ENCODE data around the gene TCAF1.
"Not testable (repeated sequence)": the region's sequence is repeated elsewhere in the genome, so short reads cannot be mapped to it uniquely, and the experiment has no call there.

TCAF1 gene

DNA sequence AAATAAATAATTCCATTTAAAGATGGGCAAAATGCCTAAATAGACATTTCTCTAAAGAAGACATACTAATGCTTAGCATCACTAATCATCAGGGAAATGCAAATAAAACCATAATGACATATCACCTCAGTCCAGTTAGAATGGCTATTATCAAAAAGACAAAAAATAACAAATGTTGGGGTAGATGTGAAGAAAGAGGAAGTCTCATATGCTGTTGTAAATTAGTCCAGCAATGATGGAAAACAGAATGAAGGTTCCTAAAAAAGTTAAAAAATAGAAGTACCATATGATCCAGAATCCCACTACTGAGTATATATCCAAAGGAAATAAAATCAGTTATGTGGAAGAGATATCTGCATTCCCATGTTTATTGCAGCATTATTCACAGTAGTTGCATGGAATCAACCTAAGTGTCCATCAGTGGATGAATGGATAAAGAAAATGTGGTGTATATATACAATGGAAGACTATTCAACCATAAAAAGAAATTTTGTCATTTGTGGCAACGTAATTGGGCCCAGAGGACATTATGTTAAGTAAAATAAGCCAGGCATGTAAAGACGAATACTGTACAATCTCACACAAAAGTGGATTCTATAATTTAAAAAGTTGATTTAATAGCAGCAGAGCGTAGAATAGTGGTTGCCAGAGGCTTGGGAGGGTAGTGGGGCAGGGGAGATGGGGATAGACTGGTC, 52.0 kb downstream of the TCAF1 start:
- DNase-seq = no peak

DNA sequence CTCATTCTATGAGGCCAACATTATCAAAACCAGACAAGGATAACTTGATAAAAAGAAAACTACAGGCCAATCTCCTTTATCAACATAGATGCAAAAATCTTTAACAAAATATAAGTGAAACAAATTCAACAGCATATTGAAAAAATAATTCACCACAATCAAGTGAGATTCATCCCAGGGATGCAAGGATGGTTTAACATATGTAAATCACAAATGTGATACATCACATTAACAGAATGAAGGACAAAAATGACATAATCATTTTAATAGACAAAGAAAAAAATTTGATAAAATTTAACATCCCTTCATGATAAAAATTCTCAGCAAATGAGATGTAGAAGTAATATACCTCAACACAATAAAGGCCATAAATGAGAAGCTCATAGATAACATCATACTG, 53.8 kb downstream of the TCAF1 start:
- DNase-seq = no peak

DNA sequence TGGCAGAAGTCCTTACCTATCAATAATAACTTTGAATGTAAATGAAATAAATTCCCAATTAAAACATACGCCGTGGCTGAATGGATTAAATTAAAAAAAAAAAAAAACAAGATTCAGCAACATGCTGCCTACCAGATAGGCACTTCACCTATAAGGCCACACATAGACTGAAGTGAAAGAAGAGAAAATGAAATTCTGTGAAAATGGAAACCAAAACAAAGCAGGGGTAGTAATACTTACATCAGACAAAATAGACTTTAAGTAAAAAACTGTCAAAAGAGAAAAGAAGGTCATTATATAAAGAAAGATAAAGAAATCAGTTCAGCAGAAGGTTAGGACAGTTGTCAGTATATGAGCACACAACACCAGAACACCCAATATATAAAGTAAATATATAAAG, 55.3 kb downstream of the TCAF1 start:
- no peak for DNase-seq

DNA sequence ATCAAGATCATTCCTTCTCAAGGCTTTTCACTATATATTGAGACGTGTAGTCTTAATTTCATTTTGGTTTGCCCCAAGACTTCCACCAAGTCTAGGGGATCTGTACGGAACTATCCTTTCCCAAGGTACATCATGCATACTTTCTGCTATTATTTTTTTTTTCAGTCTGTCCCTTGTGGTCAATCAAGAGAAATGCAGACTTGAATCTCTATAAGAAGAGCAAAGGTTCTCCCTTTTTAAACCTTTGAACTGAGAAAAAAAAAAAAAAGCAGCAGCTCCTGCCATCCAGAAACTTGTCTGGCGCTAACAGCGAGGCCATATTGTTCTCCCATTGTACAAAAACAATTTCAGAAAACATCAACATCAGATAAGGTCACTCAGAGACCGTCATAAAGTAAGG, 60.3 kb downstream of the TCAF1 start:
- not testable (repeated sequence) for DNase-seq

DNA sequence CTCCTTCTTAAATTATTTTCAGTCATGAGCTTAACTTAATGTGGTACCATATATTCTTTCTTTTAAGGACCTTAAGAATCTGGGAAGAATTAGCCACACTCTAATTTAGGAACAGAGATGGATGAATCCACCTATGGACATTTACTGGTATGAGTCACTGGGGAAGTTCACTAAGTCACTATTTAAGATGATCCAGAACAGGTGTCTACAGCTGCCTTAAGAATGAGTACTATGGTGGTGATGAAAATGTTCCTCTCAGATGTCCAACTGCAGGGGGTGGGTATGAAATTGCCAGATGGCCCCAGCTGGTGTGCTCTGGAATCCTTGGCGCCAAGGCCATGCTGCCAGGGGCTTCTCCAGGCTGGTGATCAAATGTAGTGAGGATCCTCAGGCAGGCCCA, 61.9 kb downstream of the TCAF1 start:
- not testable (repeated sequence) for DNase-seq

DNA sequence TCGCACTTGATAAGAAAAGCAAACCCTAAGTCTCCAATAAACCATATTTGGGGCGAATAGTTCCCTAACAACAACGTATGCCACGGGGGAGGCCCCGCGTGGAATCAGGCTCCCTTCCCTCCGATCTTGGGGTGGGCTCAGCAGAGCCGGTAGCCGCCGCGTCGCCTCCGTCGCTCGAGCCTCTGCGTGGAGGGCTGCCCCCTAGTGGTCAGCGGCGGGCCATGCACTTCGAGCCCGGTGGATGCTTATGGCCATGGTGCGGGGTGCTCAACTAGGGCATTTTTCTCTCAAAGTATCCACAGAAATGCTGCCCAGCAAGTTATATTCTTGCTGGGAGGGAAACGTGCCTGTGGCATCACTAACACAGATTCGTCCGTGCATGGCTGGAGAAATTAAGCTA, 64.8 kb downstream of the TCAF1 start:
- DNase-seq = not testable (repeated sequence)

DNA sequence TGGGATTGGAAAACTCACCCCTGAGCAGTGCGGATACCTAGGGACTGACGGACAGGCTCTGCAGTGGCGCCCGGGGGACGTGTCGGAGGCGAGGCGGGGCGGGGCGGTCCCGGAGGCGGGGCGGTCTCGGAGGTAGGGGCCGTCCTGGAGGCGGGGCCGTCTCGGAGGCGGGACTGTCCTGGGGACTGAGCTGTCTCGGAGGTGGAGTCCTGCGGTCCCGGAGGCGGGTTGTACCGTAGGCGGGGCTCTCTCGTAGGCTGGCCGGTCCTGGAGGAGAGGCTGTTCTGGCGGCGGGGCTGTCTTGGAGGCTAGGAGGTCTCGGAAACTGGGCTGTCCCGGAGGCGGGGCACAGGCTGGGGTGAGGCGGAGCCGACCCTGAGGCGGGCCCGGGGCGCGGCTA, 65.4 kb downstream of the TCAF1 start:
- DNase-seq = peak in 1 of 2 experiments; percentile 35

DNA sequence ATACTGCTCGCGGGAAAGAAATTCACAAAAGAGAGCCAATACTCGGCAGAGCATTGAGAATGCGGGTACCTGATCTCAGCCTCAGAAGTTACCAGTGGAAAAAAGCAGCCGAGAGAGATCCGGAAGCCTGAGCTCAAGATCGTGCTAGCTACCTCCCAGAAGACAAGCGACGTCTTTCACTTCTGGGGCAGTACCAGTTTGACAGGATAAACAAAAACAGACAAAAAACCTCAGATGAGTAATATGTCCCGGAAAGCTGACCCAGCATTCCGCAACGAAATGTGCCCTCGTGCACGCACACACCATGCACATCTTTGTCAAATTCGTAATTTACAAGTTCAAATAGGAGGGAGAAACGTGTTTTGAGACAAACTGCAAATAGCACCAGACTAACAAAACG, 65.9 kb downstream of the TCAF1 start:
- DNase-seq = not testable (repeated sequence)

DNA sequence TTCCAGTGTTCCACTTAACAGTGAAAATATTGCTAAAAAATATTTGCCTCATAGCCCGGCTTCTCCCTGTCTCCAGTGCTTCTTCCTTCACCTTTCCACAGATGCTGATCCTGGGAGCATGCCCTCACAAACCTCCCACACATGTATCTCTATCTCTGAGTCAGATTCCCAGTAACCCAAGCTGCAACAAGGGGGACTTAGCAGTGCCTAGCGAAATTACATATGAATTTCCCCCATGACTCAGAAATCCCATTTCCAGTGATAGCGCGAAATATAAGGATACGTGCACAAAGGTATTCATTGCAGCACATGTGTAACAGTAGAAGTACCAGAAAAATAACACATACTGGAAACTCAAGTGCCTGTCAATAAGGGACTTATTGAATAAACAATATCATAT, 75.4 kb downstream of the TCAF1 start:
- not testable (repeated sequence) for DNase-seq

DNA sequence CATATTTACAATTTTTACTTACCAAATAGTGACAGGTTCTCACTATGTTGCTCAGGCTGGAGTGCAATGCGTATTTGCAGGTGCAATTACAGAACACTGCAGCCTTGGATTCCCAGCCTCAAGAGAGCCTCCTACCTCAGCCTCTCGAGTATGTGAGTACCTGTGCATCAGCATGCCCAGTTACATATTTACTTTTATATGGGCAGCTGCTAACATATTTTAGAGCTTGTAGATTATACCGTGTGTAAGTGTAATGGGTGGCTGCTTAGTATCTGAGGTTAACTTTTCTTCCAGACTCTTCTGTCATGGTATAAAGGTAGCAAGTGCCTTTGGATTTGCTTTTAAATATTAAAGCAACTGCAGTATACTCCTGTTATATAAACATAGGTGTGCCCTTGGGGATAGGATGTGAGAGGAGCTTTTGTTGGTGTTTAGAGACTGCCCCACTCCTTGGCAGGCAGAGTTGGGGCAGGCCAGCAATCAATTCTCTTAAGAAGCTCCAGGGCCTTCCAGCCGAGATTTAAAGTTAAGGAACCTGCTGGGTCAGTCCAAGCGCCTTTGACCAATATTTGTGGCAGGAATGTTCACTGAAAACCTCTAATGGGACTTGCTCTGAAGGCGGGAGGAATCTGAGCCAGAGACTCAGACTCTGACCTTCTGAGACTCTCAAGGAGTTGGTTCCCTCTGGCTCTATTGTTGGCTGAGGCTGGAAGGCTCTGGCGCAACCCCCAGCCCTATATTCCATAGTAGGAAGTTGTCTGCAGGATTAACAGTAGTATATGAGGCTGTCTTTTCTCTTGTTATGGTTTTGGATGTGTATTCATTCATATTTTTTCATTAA, 77.5 kb downstream of the TCAF1 start:
- DNase-seq = not testable (repeated sequence)

DNA sequence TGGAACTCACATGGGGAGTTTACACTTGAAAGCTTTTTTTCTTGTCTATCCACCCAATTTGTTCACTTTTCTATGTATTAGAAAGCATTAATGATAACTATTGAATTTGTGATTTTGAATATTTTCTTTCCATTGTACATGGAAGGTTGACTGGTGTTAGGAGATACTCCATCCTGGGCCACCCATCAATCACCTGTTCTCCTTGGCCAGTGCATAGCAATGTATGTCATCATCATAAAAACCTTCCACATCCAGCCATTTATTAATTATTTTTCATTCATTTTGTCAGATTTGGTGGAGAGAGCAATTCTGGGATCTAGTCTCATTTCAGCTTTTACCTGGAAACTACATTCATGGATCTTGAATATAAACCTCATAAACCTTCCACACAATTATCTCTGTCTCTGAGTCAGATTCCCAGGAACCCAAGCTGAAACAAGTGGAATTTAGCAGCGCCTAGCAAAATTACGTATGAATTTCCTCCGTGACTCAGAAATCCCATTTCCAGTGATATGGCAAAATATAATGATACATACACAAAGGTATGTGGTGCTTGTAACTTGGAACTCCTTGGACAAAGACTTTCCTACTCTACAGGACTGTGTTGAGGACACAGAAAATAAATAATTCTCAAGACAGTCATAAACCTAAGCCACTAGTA, 78.2 kb downstream of the TCAF1 start:
- DNase-seq = not testable (repeated sequence)

DNA sequence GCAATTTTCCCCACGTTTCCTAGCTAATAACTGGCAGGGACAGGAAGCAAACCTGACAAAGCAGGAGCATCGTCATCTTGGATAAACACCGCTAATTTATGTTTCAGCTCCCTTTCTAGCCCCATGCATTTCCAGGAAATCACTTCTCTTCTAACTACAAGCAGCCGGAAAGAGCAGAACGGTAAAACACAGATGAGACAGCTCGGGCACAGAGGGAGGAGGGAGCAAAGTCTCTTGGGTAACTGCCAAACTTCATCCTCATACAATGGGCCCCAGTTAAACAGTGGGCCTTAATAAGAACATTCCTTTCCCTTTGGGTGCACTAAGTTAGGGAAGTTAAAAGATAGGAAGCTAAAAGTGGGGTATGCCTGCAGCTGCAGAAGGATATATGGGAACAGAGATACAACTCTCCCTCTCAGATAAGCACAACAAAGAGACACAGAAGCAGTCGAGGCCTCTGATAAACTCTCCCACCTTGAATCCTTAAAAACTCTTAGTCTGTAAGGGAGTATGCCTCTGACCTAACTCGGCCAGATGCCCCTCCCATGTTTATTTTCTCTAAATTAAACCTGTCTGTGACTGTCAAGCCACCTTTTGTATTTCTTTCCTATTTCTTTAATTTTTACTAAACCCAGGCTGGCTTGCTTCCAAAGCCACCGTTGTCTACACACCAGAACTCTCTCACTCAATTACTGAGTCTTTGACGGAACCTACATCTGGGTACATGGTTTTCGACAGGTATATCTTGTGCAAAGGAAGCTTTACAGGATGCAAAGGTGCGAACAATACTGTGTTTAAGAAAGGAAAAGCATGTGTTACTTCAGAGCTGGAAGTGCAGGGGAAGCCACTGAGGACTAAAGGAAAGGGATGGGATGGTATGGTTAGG, 80.3 kb downstream of the TCAF1 start:
- DNase-seq = not testable (repeated sequence)

DNA sequence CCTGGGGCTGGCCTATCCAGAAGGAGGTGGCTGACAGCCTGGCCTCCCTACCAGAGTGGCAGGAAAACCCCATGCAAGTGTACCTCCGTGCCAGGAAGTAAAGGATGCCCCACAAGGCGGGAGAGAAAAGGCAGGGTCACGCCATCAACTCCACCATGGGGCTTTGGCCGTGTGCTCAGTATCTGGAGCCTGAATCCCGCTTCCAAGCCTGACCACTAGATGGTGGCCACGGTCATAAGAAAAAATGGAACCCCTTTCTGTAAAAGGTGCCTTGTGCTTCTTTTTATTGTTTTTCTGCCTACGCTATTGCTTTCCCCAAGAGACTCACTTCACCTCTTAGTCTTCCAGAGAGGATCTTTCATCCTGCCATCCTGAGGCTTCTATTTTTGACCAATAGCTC, 84.1 kb downstream of the TCAF1 start:
- not testable (repeated sequence) for DNase-seq

DNA sequence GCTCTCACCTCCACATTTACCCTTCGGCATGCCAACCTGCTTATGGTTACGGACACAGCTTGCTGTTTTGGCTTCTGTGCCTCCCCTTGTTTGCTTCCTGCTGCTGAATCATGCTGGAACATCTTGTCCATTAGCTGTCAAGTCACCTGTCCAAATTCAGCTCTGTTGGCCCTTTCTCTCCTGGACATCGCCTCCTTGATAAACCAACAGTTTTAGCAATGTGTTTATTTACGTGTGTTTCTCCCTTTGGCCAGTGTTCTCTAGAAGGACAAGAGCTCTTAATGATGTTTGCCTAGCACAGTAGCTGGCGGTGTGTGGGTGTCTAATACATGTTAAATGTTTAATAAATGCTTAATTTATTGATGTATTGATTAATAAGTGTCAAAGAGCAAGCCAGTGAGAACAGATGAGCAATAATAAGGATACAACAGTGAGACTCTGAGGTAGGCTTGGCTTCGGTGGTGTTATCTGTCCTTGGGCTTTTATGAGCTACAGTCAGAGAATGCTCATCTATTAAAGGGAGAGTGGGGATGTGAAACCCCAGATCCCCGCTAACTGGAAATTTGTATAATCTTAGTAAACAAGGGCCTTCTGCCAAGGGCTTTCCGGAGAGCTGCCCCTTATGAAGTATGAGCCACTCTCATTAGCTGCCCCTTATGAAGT, 85.4 kb downstream of the TCAF1 start:
- not testable (repeated sequence) for DNase-seq

DNA sequence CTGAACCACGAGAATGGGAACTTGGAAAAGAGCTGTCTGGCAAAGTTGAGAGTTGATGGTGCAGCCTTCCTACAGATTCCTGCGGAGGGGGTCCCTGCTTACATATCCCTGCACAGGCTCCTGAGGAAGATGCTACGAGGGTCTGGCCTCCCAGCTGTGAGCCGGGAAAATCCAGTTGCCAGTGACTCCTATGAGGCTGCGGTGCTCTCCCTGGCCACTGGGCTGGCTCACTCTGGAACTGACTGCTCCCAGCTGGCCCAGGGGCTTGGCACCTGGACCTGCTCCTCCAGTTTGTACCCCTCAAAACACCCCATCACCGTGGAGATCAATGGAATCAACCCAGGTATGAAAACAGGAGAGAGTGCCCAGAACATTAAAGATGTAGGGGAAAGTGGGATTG, 91.3 kb downstream of the TCAF1 start:
- DNase-seq = not testable (repeated sequence)

DNA sequence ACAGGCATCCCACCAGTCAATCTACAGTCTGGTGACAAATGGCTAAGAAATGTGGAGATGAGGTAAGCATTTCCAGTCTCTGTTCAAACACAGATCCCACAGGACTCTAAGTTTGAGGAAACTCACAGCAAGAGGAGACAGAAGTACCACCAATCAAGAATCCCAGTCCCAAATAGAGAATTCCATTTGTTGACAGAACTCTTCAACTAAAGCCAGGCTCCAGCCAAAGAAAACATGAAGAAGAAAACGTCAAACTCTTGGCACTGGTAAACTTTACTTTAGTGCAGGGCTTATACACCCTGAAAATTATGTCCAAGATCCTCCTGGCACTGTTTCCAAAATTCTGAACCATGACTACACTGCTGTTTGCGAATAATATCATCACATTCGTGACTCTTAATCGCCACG, 95.3 kb downstream of the TCAF1 start:
- not testable (repeated sequence) for DNase-seq
